GM18868 (cell line): ENCODE data around the gene TNNC2.
"Not testable (repeated sequence)": the region's sequence is repeated elsewhere in the genome, so short reads cannot be mapped to it uniquely, and the experiment has no call there.

Source experiments
- ATAC-seq: cut with Tn5 transposase; IDR thresholded peaks from one replicate; pipeline ENCODE4 v1.9.1; 2021; ENCODE audit warnings: mild to moderate bottlenecking, moderate library complexity; ENCODE audit not compliant: unreplicated experiment

Gene TNNC2

GRCh38 chr20:45848969-45849582 is 22.0 kb upstream of the TNNC2 start:
- ATAC-seq = no peak

- no peak for ATAC-seq
These were observed 21.3 kb upstream of the TNNC2 start for GRCh38 chr20:45848421-45848820.

GRCh38 chr20:45845452-45845851 is 18.3 kb upstream of the TNNC2 start:
- ATAC-seq = no peak

- ATAC-seq = no peak
These were observed 16.4 kb upstream of the TNNC2 start for GRCh38 chr20:45843506-45843905.

- peak; percentile 86 for ATAC-seq
These were observed 15.2 kb upstream of the TNNC2 start for GRCh38 chr20:45842169-45842812.

GRCh38 chr20:45841407-45842129 is 14.5 kb upstream of the TNNC2 start:
- no peak for ATAC-seq

GRCh38 chr20:45840700-45841198 is 13.6 kb upstream of the TNNC2 start:
- ATAC-seq = no peak

- ATAC-seq = no peak
These were observed 9.7 kb upstream of the TNNC2 start for GRCh38 chr20:45836841-45837240.

- no peak for ATAC-seq
These were observed 8.7 kb upstream of the TNNC2 start for GRCh38 chr20:45835825-45836224.

- ATAC-seq = no peak
These were observed 8.2 kb upstream of the TNNC2 start for GRCh38 chr20:45835329-45835765.

GRCh38 chr20:45834797-45835161 is 7.7 kb upstream of the TNNC2 start:
- ATAC-seq = no peak

GRCh38 chr20:45833883-45834796 is 7.0 kb upstream of the TNNC2 start:
- no peak for ATAC-seq

GRCh38 chr20:45833030-45833882 is 6.1 kb upstream of the TNNC2 start, which contains the start of gene SNX21:
Gene SNX21 (plus strand): TSS chr20:45833799. CDS start chr20:45833920, 121 bp downstream.
- ATAC-seq = no peak

GRCh38 chr20:45832619-45833018 is 5.5 kb upstream of the TNNC2 start:
- ATAC-seq = no peak

GRCh38 chr20:45829673-45830106 is 2.6 kb upstream of the TNNC2 start:
- ATAC-seq = not testable (repeated sequence)

GRCh38 chr20:45828589-45828988 is 1.5 kb upstream of the TNNC2 start:
- no peak for ATAC-seq

GRCh38 chr20:45827712-45828111 is 600 bp upstream of the TNNC2 start:
- no peak for ATAC-seq

GRCh38 chr20:45826381-45827019 is 612 bp downstream of the TNNC2 start:
- ATAC-seq = no peak
